GM23248 (cell line): ENCODE measurements around the gene GSDMA.

ENCODE experiments used
- EZH2 ChIP-seq: fragments of 200-600 bp; sonication (generic); IDR thresholded peaks from 2 replicates; pipeline ENCODE4 v1.6.1; 2018; ENCODE audit warnings: antibody characterized with exemption, mild to moderate bottlenecking; ENCODE audit not compliant: insufficient read depth, poor library complexity, severe bottlenecking
- EZH2phosphoT487 ChIP-seq: fragments of 200-600 bp; sonication (generic); IDR thresholded peaks from 2 replicates; pipeline ENCODE4 v1.6.1; 2018; ENCODE audit warnings: antibody characterized with exemption, moderate library complexity, mild to moderate bottlenecking, low read depth; ENCODE audit not compliant: insufficient read depth

GRCh38 chr17:40005520-40005919 lies 42.7 kb downstream of the GSDMA start:
- no peak for TF ChIP-seq EZH2
- TF ChIP-seq EZH2phosphoT487 = no peak
